Activated CD4-positive, alpha-beta memory T cell treated with anti-CD3 and anti-CD28 coated beads for 36 hours (primary cell): ENCODE results near the gene IGFBP5. TPM values are rescaled to one million over a fixed set of nuclear protein-coding genes. Genes with fewer than 3 reads are reported as not detected.

Experiments
- total RNA-seq, 2 experiments: library from RNA; stranded (reverse); gene quantifications; one replicate each; pipeline ENCODE4 v1.2.3, GENCODE V29; 2021

IGFBP5 gene
- total RNA-seq, 2 experiments from 2014 or later: not detected

Other genes starting within 250 kb of the IGFBP5 start
- 1,000 to 10,000 TPM; 4,165 to 4,237 TPM for gene RPL37A, start 196.7 kb downstream of the IGFBP5 start, total RNA-seq
- gene IGFBP2, start 62.1 kb downstream of the IGFBP5 start, total RNA-seq: 1 to 10 TPM in 1 of 2 experiments, under 1 TPM in 1; 0.85 to 1.4 TPM
- gene TNP1, start 164.5 kb upstream of the IGFBP5 start, total RNA-seq: not detected